Middle frontal gyrus (tissue), 1 donor: ENCODE data around the gene CAND2.
"Not testable (repeated sequence)": the region's sequence is repeated elsewhere in the genome, so short reads cannot be mapped to it uniquely, and the experiment has no call there.

Experiments used
- DNase-seq: peaks from one replicate; pipeline ENCODE4 v3.0.0-alpha.2; 2015; ENCODE audit warnings: low spot score; ENCODE audit errors: extremely low spot score

Gene CAND2

DNA sequence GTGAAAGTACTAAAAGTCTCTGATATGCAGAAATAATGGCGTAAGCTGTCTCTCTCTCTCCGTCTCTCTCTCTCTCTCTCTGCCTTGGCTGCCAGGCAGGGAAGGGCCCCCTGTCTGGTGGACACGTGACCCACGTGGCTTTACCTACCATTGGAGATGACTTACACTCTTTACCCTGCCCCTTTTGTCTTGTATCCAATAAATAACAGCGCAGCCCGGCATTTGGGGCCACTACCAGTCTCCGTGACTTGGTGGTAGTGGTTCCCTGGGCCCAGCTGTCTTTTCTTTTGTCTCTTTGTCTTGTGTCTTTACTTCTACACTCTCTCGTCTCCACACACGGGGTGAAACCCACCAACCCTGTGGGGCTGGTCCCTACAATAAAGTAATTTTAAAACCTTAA lies 25.2 kb upstream of the CAND2 start:
- no peak for DNase-seq

DNA sequence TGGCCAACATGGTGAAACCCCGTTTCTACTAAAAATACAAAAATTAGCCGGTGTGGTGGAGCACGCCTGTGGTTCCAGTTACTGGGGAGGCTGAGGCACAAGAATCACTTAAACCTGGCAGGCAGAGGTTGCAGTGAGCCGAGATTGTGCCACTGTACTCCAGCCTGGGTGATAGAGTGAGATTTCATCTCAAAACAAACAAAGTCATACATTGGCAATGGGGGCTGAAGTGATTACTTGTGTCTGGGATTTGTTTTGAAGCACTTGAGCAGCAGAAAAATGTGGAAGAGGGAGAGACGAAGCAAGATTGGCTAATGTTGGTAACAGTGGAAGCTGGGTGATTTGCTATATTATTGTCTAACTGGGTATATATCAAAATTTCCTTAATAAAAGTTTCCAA lies 24.0 kb upstream of the CAND2 start:
- no peak for DNase-seq

DNA sequence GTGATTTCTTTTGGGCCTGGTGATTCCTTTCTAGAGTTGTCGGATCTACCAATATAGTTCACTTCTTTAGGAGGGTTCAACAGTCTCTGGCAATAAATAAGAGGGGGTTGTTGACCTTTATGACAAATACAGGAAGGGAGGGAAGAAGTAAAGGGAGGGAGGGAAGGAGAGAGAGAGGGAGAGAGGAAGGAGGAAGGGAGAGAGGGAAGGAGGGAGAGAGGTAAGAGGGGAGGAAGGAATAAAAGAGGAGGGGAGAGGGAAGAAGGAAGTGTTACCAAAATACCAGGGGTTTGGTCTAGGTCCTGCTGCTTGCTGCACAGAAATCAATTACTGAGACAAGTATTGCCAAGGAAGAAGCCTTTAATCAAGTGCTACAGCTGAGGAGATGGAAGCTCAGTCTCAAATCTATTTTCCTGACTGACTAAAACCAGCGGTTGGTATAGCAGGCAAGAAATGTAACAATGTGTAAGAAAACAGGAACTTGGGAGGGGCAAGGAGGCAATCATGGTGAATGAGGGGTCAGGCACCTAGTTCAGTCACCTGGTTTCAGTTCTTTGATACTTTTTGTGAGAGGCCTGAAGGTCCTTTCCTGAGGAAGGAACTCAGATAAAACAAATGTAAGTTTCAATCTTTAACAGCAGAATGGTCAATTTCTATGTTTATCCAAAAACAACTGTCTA lies 23.3 kb upstream of the CAND2 start:
- DNase-seq: no peak

DNA sequence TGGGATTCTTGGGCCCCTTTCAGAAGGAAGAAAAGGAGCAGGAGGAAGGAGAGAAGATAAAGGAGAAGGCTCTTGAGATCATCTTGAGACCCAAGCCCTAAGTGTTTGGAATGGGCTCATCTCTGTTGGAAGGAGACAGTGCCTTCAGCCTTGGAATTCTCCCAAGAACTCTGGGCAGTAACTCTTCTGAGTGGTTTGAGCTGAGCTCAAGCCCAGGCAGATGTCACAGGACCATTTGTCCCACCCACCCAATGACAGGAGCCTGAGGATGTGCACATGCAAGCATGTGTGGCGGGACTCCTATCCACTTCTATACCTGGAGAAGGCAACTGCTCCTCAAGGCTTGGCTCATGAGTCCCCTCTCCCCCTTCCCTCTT lies 22.8 kb upstream of the CAND2 start:
- no peak for DNase-seq

DNA sequence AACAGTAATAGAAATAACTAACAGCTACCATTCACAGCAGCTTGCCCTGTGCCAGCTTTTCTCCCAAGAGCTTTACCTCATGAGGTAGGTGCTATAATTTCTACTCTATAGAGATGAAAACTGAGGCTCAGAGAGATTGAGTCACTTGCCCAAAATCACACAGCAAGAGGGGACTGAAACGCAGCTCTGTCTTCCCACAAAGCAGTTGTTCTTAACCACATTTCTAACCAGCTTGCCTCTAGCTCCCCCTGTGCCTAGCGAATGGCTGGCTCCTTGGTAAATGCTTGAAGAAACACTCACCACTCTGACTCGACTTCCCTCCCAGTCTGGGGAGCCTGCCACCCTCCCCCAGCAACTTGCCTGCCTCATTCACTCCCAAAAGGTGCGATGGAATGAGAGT lies 21.9 kb upstream of the CAND2 start:
- no peak for DNase-seq

DNA sequence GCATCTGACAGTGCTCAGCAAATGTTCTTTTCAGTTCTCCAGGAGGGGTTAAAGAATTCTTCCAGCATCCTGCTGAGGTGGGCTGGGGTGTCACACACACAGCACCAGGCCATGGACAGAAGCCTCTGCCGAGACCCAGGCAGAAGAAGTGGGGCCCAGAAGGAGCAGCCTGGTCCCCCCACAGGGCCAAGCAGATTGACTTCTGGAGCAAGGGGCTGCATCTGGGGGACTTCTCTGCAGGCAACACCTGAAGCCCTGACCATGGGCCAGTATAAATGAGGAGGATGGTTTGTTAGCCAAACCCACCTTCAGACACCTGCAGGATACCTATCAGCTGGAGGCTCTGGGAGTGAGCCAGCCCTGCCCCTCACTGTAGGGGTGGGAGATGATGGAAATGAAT lies 21.3 kb upstream of the CAND2 start:
- no peak for DNase-seq

DNA sequence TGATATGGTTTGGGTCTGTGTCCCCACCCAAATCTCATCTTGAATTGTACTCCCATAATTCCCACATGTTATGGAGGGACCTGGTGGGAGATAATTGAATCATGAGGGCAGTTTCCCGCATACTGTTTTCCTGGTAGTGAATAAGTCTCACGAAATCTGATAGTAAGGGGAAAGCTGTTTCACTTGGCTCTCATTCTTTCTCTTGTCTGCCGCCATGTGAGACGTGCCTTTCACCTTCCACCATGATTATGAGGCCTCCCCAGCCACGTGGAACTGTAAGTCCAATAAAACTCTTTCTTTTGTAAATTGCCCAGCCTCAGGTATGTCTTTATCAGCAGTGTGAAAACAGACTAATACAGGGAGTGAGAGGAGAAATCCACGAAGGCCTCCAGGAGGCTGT lies 20.5 kb upstream of the CAND2 start:
- not testable (repeated sequence) for DNase-seq

DNA sequence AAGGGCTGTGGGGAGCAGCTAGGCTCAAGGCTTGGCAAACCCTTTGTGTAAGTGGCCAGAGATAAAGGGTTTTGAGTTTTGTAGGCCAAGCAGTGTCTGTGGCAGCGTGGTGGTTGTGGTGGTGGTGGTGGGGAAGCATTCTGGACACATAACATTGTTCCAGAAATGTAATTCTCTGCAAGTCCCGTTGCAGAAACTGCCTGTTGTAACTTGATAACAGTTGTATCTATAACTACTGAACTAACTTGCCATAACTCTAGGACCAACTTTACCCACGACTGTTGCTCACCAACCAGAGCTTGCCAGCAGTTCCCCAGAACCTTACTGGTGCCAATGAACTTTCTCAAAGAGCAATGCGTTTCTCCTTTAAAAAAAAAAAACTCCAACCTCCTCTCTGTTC lies 19.3 kb upstream of the CAND2 start:
- DNase-seq: no peak

DNA sequence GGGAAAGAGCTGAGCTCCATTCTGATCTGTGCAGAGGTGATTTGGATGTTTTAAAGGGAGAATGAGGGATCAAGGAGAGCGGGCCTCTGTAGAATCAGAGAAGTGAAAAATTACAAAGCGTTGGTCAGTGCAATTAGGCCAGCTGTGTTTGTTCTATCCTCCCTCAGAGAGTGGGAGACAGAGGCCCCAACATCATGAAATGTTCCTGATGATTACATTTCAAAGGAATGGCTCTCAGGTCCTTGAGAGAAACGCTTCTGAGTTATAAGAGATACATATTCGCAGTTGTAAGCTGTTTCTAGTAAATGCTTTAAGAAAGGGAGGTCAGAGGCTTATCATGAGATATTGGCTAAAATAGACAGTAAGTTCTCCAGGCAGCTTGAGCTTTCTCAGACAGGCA lies 15.7 kb upstream of the CAND2 start:
- DNase-seq: no peak

DNA sequence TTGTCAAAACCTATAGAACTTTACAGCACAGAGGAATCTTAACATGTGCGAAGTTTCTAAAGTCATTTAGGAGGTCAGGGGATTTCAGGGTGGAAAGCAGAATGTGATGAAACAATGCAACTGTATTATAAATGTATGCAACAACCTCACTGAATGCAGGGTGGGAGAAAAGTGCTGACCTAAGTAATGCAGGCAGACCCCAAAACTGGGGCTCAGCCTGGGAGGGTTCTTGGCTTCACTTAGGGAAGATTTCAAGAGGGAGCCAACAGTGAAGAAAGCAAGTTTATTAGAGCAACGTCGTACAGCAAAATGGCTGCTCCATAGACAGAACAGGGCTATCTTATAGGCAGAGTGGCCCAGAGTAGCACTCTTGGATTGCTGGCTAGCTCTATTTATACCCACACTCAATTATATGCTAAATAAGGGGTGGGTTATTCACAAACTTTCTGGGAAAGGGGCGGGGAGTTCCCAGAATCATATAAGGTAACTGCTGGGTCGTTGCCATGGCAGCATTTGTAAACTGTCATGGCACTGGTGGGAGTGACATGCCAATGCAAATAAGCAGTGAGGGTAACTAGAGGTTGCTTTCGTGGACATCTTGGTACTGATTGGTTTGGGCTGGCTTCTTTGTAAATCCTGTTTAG lies 14.2 kb upstream of the CAND2 start:
- DNase-seq: no peak

DNA sequence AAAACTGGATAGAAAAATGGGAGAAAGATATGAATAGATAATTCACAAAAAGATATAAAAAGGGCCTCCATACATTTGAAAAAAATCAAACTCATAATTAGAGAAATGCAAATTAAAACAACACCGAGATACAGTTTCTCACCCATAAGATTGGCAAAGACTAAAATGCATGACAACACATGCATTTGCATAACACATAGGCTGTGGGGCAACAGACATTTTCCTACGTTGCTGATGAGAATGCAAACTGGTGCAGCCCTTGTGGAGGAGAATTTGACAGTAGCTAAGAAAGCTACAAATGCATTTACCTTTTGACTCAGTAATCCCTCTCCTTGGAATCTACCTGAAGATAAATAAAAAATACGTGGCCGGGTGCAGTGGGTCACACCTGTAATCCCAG lies 11.4 kb upstream of the CAND2 start:
- DNase-seq: no peak

DNA sequence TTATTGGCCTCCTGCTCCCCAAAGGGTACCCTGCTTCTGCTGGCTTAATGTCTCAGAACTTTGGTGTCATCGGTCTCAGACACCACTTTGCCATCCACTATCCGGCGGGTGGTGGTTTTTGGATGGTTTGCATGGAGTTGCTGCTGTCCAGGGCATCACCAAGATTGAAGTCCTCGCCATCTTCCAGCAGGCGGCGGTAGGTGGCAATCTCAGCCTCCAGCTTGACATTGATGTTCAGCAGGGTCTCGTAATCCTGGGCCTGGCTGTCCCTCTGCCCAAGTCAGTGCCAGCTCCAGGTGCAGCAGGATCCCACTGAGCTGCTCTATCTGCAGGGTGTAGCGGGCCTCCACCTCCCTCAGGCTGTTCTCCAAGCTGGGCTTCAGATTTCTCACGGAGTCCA lies 9.1 kb upstream of the CAND2 start:
- not testable (repeated sequence) for DNase-seq

DNA sequence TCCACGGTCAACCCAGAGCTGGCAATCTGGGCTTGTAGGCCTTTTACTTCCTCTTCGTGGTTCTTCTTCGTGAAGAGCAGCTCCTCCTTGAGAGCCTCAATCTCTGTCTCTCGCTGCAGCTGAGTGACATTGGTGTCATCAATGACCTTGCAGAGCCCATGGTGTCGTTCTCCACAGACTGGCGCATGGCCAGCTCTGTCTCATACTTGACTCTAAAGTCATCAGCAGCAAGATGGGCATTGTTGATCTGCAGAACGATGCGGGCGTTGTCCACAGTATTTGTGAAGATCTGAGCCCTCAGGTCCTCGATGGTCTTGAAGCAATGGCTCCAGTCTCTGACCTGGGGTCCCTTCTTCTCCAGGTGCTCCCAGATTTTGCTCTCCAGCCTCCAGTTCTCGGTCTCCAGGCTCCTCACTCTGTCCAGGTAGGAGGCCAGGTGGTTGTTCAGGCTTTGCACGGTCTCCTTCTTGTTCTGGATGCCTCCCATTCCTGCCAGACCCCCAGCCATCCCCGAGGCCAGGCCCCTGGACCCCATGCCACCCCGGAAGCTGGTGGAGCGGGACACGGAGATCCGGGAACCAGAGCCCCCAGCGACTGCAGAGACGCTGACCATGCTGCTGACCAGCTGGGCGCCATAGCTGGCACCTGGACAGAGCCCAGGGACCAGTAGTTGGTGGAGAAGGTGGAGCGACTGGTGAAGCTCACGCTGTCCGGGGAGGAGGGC lies 8.4 kb upstream of the CAND2 start:
- not testable (repeated sequence) for DNase-seq

DNA sequence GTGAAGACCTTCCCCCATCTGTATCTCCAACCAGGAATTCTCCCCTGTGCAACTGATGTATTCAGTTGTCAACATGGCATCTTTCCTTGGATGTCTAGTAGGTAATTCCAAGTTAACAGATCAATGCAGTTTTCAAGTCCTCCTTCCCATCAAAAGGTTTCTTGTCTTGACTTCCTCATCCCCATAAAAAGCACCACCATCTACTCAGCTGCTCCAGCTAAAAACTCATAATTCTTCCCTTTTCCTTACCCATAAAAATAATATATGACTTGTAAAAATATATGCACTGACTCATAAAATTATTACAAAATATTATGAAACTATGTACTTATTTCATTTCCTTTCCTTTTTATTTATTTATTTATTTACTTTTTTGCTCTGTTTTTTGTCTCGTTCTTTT lies 5.0 kb upstream of the CAND2 start:
- DNase-seq: no peak

DNA sequence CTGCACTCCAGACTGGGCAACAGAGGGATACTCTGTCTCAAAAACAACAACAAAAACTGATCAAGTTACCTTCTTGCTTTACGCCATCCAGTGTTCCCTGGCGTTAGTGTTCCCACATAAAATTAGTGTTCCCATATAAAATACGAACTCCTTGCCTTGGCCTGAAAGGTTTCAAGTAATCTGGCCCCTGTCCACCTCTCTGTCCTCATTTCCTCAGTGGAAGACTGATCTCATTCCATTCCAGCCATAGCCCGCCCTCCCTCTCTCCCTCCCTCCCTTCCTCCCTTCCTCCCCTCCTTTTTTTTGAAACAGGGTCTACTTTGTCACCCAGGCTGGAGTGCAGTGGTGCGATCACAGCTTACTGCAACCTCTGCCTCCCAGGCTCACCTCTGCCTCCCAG lies 2.8 kb upstream of the CAND2 start:
- DNase-seq: no peak

DNA sequence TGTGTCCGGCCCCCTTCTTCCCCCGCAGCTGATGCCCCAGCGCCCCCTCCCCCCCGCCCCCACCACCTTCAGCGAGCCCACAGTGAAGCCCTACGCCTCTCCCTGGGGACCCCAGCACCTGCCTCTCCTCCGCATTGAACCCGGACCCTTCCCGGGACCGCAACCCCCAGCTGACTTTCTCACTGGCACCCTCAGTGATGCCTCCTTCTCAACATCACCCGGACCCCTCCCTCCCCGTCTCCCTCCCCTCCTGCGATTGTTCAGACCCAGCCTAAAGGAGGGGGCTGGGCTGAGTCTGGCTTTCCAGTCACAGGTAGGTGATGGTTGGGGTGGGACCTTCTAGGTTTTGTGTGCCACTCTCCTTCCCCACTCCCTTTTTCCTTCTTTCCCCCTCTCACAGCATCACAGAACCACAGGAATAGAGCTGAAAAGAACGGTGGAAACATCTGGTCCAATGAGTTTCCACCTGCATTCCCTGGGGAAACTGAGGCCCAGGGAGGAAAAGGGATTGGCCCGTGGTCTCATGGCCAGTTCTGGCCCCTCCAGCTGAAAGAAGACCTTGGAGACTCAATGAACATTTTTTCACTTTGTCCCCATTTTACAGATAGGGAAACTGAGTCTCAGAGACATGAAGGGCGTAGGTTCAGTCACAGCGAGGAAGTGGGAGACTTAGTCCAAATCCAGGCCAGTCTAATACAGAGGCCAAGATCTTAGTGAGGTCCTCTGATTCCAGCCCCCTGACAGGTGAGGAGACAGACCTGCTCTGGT lies 828 bp downstream of the CAND2 start:
- no peak for DNase-seq

DNA sequence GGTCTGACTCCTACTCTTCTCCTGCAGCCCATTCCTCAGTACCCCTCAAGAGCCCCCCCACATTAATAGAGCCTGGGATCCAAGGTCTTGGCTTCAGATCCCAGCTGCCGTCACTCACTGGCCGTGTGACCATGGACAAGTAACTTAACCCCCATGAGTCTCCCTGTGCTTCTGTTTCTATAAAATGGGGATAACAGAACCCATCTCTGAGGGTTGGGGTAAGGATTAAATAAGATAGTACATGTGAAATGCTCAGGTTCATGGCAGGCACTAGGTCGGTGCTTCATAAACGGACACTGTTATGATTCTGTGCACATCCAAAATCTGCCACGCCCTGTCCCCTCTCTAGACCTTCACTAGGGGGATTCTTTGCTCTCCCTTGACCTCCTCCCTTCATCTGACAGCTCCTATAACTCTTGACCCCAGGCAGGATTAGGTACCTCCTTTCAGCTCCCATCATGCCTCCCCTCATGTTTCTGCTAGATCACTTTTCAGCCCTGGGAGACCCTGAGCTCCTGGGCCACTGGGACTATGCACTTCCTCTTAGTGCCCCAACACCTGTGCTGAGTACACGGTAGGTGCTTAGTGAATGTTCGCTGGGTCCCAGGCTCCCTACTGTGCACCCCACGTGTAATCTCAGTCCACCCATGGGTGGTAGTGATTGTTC lies 1.5 kb downstream of the CAND2 start:
- no peak for DNase-seq

DNA sequence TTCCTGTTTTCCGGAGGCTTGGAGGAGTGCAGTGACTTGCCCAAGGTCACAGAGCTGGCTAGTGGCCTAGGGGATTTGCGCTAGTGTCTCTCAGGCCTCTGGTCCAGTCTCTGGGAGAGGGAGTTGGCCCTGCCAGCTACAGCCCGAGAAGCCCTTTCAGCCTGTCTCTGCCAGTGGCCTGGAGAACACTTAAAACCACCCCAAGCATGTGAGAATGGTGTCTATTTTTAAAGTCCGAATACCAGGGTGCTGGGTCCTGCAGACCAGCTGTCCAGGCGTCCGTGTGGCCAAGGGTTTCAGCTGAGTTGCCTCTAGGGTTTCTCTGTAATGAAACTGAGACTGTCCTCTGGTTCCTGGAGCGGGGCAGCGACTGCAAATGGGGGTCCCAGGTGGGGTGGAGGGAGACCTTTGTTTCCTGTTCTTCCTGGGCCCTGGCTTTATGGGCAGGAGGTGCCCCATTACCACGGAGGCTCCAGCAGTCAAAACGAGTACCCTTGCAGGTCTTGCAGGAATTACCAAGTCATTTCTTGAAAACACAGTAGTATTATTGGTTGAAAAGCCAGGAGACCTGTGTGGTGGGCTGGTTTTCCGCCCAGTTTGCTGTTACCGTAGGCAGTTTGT lies 2.2 kb downstream of the CAND2 start:
- no peak for DNase-seq

DNA sequence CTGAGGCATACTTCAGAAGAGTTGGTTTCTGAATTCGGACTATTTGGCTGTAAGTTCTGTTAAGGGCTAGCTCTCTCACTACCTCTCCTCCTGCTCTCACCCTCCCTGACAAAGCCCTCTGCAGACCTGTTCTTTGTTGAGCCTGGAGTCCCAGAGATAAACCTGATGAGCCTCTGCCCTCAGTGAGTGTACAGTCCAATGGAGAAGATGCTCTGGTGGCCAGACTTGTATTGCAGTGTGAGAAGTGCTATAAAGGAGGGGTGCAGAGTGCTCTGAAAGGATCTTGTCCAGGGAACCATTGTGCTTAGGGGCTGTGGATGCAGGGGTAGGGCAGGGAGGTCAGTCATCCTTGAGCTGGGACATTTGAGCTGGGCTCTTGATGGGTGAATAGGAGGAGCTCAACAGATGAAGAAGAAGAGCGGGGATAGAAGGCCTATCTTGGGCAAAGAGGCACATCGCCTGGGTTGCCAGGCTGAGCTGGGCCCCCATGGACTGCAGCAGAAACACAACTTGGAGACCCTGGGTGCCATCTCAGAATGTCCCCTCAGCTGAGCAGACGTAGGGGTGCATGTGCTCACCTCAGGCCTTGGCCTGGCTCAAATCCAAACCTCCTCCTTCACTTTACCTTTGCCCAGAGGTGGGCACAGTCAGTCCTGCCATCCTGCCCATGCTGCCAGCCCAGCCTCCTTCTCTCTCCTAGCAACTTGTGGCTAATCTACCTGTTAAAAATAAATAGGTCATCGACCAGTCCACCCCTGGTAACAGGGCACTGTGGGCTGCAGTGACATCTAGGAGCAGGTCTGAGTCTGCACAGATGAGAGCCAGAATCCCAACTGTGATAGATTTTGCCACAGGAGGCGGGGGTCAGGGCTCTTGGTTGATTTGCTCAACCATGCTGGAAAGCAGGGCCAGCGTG lies 3.3 kb downstream of the CAND2 start:
- DNase-seq: no peak

DNA sequence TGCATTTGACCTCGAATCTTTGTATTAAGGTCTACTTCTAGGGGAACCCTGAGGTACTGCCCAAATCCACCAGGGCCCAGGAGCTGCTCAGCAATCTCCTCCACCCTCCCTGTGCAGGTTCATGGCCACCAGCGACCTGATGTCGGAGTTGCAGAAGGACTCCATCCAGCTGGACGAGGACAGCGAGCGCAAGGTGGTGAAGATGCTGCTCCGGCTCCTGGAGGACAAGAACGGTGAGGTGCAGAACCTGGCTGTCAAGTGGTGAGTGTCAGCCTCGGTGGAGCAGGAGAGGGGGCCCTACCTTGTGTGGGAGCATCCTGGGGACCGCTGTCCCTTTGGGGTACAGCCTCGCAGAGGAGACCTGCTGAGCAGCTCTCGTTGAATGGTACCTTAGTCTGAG lies 6.9 kb downstream of the CAND2 start:
- no peak for DNase-seq
